ENCODE results near the gene NRBF2. TPM values are rescaled to one million over a fixed set of nuclear protein-coding genes. Genes with fewer than 3 reads are reported as not detected.

The NRBF2 gene
- total RNA-seq, 1 donor from 2014 or later: 22.1 TPM

GRCh38 chr10:63133821-63134557 lies 861 bp downstream of the NRBF2 start:
- no peak for TF ChIP-seq CTCF (conservative IDR thresholded peaks at IDR 0.05)
- peak overlapping the region; percentile 90 for H3K4me3 Mint-ChIP-seq
- H3K36me3 Mint-ChIP-seq: peaks cover 20% of the 10 kb centered on the region
- no peak for DNase-seq (ENCODE audit: extremely low spot score, unreplicated experiment)
- H3K4me1 Mint-ChIP-seq (ENCODE audit: unreplicated experiment): peaks cover 24% of the 10 kb centered on the region
- peaks cover 10% of the 10 kb centered on the region for H3K9me3 Mint-ChIP-seq
- peak overlapping the region; percentile 96 for H3K27ac Mint-ChIP-seq
- no peaks in the 10 kb centered on the region for H3K27me3 Mint-ChIP-seq

GRCh38 chr10:63137306-63137705 lies 4.2 kb downstream of the NRBF2 start:
- no peaks in the 10 kb centered on the region for H3K27me3 Mint-ChIP-seq
- no peak for DNase-seq (ENCODE audit: extremely low spot score, unreplicated experiment)
- peaks cover 22% of the 10 kb centered on the region for H3K36me3 Mint-ChIP-seq
- TF ChIP-seq CTCF (conservative IDR thresholded peaks at IDR 0.05): no peak
- peak overlapping the region; percentile 64 for H3K27ac Mint-ChIP-seq
- peaks cover 6% of the 10 kb centered on the region for H3K9me3 Mint-ChIP-seq
- peak overlapping the region; percentile 62 for H3K4me3 Mint-ChIP-seq
- H3K4me1 Mint-ChIP-seq (ENCODE audit: unreplicated experiment): peaks cover 24% of the 10 kb centered on the region

- no peak overlapping the region for H3K4me3 Mint-ChIP-seq
- H3K36me3 Mint-ChIP-seq: peaks cover 19% of the 10 kb centered on the region
- no peak for DNase-seq (ENCODE audit: extremely low spot score, unreplicated experiment)
- H3K4me1 Mint-ChIP-seq (ENCODE audit: unreplicated experiment): peaks cover 18% of the 10 kb centered on the region
- H3K27ac Mint-ChIP-seq: no peak overlapping the region
- TF ChIP-seq CTCF (conservative IDR thresholded peaks at IDR 0.05): no peak
- H3K27me3 Mint-ChIP-seq: no peaks in the 10 kb centered on the region
- H3K9me3 Mint-ChIP-seq: no peaks in the 10 kb centered on the region
Observed at GRCh38 chr10:63140077-63140476, 6.9 kb downstream of the NRBF2 start.

GRCh38 chr10:63142136-63142535 lies 9.0 kb downstream of the NRBF2 start:
- Mint-ChIP-seq H3K27ac (no peak overlapping the region), H3K27me3 (no peaks in the 10 kb centered on the region), H3K4me1 (ENCODE audit: unreplicated experiment) (peaks cover 15% of the 10 kb centered on the region), H3K9me3 (no peaks in the 10 kb centered on the region), H3K36me3 (peaks cover 17% of the 10 kb centered on the region), H3K4me3 (no peak overlapping the region)
- DNase-seq (ENCODE audit: extremely low spot score, unreplicated experiment): no peak
- no peak for TF ChIP-seq CTCF (conservative IDR thresholded peaks at IDR 0.05)

GRCh38 chr10:63143987-63144386 lies 10.9 kb downstream of the NRBF2 start:
- Mint-ChIP-seq H3K27ac (no peak overlapping the region), H3K4me3 (no peak overlapping the region), H3K36me3 (peaks cover 21% of the 10 kb centered on the region), H3K27me3 (no peaks in the 10 kb centered on the region), H3K9me3 (no peaks in the 10 kb centered on the region), H3K4me1 (ENCODE audit: unreplicated experiment) (peaks cover 9% of the 10 kb centered on the region)
- no peak for DNase-seq (ENCODE audit: extremely low spot score, unreplicated experiment)
- no peak for TF ChIP-seq CTCF (conservative IDR thresholded peaks at IDR 0.05)

All from type B pancreatic cell (in vitro differentiated cells).